NCI-H1092 treated with DMSO at 0.1 percent for 48 hours (cell line): ENCODE data around the gene PROSER1.
"Not testable (repeated sequence)": the region's sequence is repeated elsewhere in the genome, so short reads cannot be mapped to it uniquely, and the experiment has no call there.

ENCODE experiments used
- DNase-seq: peaks from one replicate; lab custom pipeline; 2025; lab: John Stamatoyannopoulos, UW

Gene PROSER1

DNA sequence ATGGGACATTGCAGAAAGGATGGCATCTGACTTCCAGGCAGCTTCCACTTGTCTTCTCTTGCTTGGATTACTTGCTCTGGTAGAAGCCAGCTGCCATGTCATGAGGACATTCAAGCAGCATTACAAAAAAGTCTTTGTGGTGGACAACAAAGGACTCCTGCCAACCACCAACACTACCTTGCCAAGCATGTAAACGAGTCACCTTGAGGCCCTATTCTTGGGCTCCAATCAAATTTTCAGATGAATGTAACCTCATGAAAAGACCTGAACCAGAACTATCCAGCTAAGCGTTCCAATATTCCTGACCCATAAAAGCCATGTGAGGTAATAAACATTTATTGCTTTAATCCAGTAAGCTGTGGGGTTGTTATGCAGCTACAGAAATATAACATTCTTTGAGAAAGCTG lies 12.5 kb downstream of the PROSER1 start:
- no peak for DNase-seq

DNA sequence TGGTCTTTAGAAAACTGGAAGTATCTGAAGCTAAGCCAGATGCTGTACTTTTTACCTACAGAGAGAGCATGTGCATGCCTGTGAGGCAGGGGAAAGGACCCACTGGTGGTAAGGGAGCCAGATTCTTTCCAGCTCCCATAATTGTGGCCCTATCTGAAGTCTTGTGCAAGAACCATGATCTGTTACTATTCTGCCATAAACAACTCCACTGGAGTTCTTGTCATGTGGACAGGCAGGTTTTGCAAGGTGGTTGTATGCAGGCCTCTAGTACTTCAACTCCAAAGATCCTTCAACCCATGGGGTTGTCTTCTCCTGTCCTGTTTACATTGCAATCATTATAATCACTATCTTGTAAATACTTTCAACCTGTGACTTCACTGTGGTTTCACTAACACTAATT lies 14.1 kb downstream of the PROSER1 start:
- DNase-seq = no peak

DNA sequence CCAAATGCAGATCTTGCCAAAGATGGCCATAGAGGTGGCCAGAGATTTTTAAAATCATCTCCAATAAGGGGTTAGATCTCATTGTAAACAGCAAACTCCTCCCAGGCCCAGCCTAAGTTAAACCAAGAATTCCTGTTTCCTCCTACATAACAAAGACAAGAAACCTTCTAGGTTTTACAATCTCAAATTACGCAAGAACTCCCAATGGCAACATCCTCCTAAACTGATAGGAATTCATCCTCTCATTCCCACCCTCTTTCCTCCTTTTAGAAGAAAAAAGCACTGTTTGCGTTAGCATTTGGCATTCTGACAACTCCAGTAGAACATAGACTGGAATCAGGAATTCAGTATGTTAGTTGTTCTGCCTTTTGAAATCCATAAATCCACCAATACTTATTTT lies 14.6 kb downstream of the PROSER1 start:
- DNase-seq = no peak

DNA sequence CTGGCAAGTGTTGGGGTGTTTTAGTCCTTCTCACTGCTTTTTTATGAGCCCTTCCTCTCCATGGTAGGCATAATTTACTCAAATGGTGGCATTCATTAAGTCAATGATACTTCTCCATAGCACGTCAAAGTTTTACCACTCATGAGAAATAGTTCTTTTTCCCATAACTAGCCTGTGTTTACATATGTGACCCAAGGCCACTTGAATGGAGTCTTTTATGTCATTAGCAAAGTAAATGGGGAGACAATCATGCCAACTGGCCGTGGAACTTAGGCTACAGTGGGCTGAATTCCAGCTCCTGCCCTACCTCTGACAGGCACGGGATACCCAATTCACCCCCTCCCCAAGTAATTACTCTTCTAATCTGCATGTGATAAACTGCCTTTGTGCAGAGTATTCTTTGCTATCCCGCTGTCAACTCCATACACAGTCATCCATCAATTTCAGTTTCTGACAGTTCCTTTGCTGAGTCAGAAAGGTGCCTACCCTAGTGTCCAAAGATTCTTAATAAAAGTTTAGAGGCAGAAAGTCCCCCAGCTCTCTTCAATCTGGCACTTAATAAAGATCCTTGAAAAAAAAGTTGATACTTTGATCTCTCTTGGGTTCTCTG lies 16.9 kb downstream of the PROSER1 start:
- no peak for DNase-seq

DNA sequence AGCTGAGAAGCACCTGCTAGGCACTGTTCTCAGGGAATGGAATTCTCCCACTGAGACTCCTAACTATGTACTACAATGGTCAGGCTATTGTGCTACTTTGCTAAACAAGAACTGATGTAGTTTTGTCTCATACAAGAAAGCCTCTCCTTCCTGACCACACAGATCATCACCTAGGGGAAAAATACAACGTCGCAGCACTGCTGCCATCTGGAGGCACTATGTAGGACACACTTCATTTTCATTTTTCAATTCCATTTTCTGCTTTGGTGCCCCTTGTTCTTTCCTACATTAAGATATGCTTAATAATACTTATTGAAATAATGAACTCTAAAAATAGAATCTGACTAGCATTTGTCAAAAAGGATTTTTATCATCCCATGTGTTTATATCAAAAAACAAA lies 21.1 kb downstream of the PROSER1 start:
- peak; percentile 32 for DNase-seq

DNA sequence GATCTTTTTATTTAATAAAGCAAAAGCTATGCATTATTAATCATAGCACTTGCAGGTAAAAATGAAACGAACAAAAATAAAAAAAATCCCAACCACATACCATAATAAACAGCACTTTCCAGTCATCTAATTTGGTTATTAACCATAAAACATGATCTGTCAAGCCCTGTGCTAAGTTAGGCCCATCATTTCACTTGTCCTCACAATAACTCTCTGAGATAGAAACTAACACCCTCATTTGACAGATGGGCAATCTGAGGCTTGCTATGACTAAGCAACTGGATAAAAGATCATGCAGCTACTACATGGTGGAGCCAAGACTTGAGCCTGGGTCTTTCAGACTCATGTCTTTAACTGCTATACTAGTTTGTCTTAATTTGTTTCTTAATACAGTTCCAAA lies 21.8 kb downstream of the PROSER1 start:
- DNase-seq = no peak

DNA sequence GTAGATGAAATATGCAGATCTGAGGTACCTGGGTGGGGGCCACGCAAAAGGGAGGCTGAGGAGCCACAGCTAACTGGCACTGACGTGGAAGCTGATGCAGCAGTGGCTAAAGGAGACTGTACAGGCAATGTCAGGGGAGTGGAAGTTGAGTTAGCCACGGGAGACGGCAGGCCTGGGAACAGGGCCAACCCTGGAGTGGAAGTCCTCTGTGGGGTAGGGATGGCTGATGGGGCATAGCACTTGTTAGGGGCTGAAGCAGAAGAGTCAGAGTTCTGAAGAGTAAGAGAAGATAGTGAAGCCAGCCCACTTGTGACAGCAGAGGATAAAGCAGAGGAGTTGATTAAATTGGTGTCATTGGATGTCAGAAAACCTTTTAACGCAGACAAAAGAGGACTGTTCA lies 24.4 kb downstream of the PROSER1 start:
- DNase-seq = no peak

DNA sequence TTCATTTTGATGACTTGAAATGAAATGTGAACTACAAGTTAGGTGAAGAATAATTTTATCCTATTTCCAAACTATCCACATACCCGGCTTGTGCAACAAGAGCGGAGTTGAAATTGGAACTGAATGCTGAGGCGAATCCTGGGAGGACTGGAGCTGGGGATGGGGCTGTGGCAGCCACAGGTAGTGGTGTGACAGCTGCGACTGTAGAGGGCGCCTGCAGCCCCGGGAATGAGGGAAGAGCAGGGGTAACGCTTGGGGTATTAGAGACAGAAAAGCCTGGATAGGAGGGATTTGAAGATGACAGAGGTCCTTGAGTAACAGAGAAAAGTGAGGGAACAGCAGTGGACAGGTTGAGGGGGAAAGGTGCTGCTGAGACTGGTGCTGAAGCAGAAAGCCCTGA lies 25.3 kb downstream of the PROSER1 start:
- DNase-seq = no peak

DNA sequence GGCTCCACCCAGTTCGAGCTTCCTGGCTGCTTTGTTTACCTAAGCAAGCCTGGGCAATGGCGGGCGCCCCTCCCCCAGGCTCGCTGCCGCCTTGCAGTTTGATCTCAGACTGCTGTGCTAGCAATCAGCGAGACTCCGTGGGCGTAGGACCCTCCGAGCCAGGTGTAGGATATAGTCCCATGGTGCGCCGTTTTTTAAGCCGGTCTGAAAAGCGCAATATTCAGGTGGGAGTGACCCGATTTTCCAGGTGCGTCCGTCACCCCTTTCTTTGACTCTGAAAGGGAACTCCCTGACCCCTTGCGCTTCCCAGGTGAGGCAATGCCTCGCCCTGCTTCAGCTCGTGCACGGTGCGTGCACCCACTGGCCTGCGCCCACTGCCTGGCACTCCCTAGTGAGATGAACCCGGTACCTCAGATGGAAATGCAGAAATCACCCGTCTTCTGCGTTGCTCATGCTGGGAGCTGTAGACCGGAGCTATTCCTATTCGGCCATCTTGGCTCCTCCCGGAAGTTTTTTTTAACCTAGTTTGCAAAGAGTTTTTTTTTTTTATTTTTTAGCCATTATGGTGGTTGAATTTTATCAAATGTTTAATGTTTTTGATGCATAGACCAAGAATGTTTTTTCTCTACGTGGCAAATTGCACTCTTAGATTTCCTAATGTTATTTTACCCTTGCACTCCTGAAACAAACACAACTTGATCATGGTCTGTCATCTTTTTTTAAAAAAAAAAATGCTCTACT lies 31.3 kb downstream of the PROSER1 start:
- not testable (repeated sequence) for DNase-seq

DNA sequence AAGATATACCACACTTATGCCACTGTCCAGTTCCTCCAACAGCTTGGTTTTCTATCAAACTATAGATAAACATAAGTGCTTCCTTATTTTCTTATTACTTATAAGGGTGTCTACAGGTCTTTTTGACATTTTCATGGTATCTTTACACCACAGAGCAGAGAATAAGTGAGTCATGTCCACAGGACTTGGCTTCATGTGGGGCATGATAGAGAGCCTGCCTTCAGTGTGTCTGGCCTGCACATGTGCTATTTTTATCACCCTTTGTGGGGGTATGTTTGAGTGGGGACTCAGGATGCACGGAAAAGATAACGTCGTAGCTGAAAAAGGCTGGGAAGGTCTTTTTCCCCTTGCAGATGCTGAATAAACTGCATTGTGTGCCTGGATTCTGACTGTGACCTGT lies 39.1 kb downstream of the PROSER1 start:
- no peak for DNase-seq

DNA sequence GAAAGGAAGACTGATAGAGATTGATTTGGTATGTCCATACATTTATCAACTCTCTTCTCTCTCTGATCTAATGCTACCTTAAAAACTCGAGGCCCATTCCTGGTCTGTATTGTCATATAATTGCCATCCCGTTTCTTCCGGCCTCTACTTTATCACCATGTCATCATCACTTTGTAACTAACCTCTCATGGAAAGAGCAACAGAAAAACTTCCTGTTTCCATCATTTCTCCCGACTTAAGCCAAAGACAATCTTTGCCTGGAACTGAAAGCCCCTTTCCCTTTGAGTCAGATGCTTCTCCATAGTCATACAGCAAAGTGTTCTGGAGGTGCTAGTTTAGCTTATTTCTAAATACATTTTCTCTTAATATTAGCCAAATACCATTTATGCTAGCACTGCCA lies 44.5 kb downstream of the PROSER1 start:
- DNase-seq = no peak

DNA sequence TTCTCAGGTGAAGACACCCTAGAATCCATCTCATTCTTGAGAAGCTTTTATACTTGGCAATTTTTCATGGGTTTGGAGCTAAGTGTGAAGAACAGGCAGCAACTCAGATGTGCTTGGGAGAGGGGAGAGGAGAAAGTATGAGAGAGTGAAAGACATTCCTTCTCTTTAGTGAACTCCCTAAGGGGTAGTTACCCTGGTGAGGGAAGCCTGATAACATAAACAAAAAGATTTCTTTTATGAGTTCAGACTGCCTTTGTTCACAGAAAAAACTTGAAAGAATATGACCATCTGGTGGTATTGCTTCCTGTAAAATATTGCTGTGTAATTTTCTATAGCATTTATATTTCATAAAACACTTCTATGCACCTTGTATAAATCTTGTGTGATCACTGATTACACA lies 47.2 kb downstream of the PROSER1 start, which contains the start of gene STOML3:
STOML3 (minus strand) TSS at position 139 of the 400 bp plus-strand sequence; CDS start at position 29, 110 bp downstream.
- DNase-seq = no peak

DNA sequence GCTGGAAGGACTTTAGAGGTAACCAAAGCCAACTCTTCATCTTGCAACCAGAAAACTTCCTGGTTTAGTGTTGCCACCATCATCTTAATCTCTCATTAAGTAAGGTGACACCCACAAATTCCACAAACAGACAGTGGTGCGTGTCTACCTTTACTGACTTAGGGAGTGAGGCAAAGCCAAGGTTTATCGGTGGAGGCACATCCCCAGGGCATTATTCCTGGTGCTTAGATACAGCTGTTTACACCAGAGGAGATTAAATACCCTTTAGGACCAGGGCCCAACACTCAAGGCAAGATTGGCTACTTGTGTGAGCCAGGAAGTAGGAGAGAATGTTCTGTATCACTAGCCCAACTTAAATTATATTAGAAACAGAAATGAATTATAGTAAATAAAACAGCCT lies 56.8 kb downstream of the PROSER1 start:
- peak; percentile 3 for DNase-seq

DNA sequence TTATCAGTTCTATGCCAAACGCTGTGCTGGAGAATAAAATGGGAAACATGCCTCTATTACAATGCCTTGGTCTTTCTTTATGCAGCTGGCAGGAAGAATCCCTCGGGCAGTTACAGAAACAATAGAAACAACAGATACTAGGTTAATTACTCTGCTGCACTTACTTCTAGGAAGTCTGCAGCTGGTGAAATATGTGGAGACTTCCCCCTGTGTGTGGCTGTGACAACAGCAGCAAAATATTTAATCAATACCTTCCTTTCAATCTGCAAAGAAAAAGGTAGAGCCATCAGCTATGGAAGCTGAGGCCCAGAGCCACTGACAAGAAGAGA lies 57.2 kb downstream of the PROSER1 start:
- no peak for DNase-seq

DNA sequence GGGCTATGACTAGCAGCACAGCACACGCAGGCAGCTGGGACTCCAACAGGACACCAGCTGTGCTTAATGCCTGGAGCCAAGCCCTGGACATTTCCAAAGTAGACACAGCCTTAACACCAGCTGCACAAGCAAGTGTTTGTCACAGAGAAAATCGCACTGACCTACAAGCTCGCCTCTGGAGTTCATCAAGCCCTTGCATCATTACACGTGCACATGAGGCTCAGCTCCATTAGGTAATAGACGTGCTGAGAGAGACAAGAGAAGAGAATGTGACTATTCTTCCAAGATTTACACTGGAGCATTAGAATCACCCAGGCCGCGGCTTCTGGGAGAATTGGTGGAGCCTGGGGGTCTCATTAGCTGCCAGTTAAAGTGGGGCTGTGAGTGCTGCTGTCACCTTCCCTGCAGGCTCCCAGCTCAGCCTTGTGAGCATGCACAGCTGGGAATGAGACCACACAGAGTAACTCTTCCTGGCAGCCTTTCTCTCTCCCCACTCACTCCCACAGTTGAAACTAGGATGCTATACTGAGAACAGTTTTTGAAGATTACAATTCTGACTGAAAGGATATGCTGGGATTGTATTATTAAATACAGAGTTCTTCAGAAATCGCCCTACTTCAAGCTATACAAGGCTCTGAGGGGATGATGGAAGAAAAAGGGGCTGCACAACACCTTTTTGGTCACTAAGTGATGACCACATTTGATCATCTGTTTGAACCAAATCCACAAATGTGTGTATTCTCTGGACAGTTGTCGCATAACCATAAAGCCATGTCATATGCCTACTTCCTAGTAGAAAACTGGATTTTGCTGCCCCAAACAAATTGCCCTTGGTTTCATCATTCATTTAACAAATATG lies 57.8 kb downstream of the PROSER1 start:
- peak; percentile 60 for DNase-seq

DNA sequence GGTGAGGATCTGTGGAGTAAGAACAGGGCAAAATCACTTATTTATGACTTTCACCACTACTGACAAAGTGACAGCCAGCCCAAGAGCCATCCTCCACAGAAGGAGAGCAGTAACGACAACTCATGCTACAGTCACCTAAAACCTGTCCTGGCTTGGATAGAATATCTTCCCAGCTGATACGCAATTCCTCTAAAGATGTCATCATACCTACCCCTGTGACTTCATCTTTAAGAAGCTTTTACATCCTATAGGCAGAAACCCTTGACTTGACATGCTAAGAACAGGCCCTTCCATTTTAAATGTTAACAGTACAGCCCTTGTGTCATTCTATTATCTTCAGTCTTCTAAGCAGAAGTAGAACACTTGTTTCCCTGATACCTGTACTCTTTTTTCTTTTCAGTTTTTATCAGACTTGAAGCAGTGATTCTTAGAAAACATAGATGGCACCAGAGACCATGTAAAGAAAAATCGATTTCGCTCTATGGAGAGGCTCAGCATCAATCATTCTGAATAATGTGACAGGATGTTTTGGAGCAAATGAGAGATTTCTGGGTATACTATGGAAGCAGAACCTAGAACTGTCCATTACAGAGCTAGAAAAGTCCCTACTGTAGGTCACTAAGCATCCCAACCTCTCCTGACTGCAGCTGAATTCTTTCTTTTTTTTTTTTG lies 67.4 kb downstream of the PROSER1 start:
- peak; percentile 1 for DNase-seq

DNA sequence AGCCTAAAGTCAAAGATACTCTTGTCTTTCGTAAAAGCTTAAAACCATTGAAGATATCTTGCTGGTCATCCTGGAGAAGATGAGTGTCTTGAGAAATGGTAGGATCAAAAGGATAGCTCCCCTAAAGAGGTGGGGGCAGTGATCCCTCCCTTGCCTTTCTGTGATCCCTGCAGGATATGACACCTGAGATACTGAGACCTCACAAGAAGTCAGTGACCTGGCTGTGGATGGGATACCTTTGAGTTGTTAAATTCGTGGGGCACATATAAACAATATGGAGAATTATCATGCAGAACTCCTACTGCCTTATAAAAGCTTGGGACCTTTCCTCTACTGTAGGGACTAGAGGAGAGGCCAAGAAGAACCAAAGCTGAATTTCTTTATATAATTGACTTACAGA lies 68.7 kb downstream of the PROSER1 start:
- DNase-seq = no peak

DNA sequence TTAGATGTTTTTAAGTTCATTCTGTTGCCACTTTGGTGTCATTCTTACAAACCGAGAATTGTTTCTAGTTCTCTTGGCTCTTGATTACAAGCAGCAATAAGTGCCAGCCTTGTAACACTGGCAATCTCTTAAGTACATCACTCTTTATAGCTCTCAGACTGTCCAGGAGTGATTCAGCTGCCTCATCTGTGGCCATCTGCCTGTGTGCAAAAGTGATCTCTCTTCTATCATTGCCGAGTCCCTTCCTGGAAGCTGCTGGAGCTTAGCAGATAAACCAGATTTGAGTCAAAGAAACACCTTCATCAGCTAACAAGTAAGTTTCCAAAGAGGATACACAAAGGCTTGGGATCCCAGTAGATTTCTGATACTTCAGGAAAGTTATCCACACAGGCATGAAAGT lies 70.4 kb downstream of the PROSER1 start:
- no peak for DNase-seq

DNA sequence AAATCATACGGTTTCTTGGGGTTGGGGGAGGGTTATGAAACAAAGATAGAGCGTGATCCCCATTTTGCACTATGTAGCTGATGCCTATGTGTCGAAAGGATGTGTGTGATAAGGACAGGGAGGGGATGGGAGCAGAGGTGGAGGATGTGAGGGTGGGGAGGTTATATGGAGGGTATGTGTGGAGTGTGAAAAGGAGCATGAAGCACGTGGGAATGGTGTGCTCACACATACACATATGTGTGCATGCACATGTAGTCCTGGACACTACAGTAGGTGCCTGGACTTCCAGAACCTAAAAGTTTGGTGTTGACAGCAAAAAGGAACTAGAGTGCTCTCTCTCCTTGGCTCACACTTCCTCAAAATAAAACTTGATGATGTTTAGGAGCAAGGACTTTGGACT lies 72.6 kb downstream of the PROSER1 start:
- DNase-seq = no peak

DNA sequence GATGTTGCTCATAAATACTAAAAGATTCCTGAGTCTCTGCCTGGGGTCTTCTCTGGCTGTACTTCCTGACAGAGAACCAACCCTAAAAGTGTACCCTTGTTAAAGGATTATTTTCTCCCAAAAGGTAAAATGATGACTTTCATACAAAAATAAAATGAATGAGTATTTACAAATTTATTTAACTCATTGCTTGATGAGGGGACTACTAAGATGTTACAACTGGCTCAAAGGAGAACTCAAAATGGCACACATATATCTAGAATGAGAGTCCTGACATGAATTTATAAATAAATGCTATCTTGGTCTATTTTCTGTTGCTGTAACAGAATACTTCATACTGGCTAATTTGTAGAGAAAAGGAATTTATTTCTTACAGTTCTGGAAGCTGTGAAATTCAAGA lies 77.7 kb downstream of the PROSER1 start:
- DNase-seq = no peak
